HL-60 (cell line): ENCODE data around the gene ARSG.
A peak's percentile ranks its signal among the peaks of the same experiment; 100 is the strongest.
"Not testable (repeated sequence)": the region's sequence is repeated elsewhere in the genome, so short reads cannot be mapped to it uniquely, and the experiment has no call there.

Source experiments
- DNase-seq, 2 experiments: peaks; one replicate each; pipeline ENCODE4 v3.0.0-alpha.2; 2010 to 2020; ENCODE audit warnings: low read depth in 1 of 2, low spot score in 1 of 2
- H3K27ac ChIP-seq: fragments of 250-450 bp; sonication (Bioruptor Pico); replicated peaks from 2 replicates; pipeline ENCODE4 v1.5.1; 2020; ENCODE audit warnings: mild to moderate bottlenecking, moderate library complexity
- H3K27me3 ChIP-seq: fragments of 250-450 bp; sonication (Bioruptor Pico); 2 replicates; pipeline ENCODE4 v1.5.1; 2021; ENCODE audit warnings: mild to moderate bottlenecking, moderate library complexity; ENCODE audit not compliant: insufficient read depth, poor library complexity, severe bottlenecking
- H3K4me3 ChIP-seq: replicated peaks from 2 replicates; pipeline ENCODE4 v1.5.1; 2011; ENCODE audit warnings: mild to moderate bottlenecking, control low read depth, low read length; ENCODE audit not compliant: insufficient read depth
- GABPA ChIP-seq: IDR thresholded peaks from 2 replicates; pipeline ENCODE4 v1.6.1; 2012; ENCODE audit warnings: low read depth
- POLR2AphosphoS5 ChIP-seq: IDR thresholded peaks from 2 replicates; pipeline ENCODE4 v1.6.1; 2012; ENCODE audit warnings: low read depth
- SPI1 ChIP-seq: IDR thresholded peaks from 2 replicates; pipeline ENCODE4 v1.6.1; 2012; ENCODE audit warnings: low read depth, mild to moderate bottlenecking, borderline replicate concordance
- TF ChIP-seq, protein P1 (sequence below): IDR thresholded peaks from one replicate; pipeline ENCODE4 v1.5.1; 2011; ENCODE audit warnings: low read length, control low read depth, inconsistent platforms; ENCODE audit not compliant: insufficient read depth
- TF ChIP-seq, protein P2 (sequence below): IDR thresholded peaks from 2 replicates; pipeline ENCODE4 v1.6.1; 2012; ENCODE audit warnings: low read depth; ENCODE audit not compliant: insufficient replicate concordance

Gene ARSG

DNA sequence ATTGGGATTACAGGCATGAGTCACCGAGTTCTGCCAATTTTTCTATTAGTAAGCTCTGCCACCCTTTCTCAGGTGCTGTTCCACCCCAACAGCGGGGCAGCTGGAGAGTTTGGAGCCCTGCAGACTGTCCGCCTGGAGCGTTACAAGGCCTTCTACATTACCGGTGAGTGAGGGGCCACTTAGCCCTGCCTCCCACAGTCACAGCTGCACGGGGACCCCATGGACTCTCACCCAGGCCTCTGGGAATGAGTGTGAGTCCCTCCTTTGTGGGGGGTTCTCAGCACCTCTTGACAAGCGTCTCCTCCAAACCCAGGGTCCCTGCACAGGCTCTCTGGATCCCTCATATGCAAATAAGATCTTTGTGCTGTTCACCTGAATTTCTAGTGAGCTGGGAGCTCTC is 110.0 kb downstream of the ARSG start:
- TF ChIP-seq, protein P1, sequence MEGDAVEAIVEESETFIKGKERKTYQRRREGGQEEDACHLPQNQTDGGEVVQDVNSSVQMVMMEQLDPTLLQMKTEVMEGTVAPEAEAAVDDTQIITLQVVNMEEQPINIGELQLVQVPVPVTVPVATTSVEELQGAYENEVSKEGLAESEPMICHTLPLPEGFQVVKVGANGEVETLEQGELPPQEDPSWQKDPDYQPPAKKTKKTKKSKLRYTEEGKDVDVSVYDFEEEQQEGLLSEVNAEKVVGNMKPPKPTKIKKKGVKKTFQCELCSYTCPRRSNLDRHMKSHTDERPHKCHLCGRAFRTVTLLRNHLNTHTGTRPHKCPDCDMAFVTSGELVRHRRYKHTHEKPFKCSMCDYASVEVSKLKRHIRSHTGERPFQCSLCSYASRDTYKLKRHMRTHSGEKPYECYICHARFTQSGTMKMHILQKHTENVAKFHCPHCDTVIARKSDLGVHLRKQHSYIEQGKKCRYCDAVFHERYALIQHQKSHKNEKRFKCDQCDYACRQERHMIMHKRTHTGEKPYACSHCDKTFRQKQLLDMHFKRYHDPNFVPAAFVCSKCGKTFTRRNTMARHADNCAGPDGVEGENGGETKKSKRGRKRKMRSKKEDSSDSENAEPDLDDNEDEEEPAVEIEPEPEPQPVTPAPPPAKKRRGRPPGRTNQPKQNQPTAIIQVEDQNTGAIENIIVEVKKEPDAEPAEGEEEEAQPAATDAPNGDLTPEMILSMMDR: no peak
- TF ChIP-seq SPI1 (no peak), GABPA (no peak), POLR2AphosphoS5 (no peak)
- TF ChIP-seq, protein P2, sequence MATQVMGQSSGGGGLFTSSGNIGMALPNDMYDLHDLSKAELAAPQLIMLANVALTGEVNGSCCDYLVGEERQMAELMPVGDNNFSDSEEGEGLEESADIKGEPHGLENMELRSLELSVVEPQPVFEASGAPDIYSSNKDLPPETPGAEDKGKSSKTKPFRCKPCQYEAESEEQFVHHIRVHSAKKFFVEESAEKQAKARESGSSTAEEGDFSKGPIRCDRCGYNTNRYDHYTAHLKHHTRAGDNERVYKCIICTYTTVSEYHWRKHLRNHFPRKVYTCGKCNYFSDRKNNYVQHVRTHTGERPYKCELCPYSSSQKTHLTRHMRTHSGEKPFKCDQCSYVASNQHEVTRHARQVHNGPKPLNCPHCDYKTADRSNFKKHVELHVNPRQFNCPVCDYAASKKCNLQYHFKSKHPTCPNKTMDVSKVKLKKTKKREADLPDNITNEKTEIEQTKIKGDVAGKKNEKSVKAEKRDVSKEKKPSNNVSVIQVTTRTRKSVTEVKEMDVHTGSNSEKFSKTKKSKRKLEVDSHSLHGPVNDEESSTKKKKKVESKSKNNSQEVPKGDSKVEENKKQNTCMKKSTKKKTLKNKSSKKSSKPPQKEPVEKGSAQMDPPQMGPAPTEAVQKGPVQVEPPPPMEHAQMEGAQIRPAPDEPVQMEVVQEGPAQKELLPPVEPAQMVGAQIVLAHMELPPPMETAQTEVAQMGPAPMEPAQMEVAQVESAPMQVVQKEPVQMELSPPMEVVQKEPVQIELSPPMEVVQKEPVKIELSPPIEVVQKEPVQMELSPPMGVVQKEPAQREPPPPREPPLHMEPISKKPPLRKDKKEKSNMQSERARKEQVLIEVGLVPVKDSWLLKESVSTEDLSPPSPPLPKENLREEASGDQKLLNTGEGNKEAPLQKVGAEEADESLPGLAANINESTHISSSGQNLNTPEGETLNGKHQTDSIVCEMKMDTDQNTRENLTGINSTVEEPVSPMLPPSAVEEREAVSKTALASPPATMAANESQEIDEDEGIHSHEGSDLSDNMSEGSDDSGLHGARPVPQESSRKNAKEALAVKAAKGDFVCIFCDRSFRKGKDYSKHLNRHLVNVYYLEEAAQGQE: no peak
- H3K27ac ChIP-seq: no peak overlapping the region
- no peak overlapping the region for H3K4me3 ChIP-seq
- DNase-seq: no peak
- H3K27me3 ChIP-seq: no peaks in the 10 kb centered on the region

DNA sequence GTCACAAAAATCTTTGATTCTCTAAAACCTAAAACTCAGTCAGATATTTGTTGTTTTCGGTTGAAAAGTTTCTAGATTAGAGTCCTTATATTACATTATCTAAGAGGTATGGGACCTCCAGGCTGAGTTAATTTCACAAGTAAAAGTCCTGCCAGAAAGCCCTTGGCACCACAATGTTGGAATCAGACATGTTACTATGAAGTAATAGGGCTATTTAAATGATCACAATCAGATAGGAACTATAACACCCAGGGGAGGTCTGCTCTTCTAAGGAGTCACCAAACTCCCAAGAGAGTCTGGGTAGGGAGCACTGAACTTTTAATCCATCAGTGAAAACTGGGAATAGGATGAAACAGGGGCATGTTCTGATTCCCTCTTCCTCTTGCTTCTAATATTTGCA is 111.8 kb downstream of the ARSG start:
- no peak for DNase-seq
- TF ChIP-seq GABPA: no peak
- TF ChIP-seq POLR2AphosphoS5: no peak
- TF ChIP-seq, protein P2: no peak
- TF ChIP-seq, protein P1: no peak
- no peak for TF ChIP-seq SPI1
- no peak overlapping the region for H3K27ac ChIP-seq
- H3K4me3 ChIP-seq: no peak overlapping the region
- H3K27me3 ChIP-seq: no peaks in the 10 kb centered on the region

DNA sequence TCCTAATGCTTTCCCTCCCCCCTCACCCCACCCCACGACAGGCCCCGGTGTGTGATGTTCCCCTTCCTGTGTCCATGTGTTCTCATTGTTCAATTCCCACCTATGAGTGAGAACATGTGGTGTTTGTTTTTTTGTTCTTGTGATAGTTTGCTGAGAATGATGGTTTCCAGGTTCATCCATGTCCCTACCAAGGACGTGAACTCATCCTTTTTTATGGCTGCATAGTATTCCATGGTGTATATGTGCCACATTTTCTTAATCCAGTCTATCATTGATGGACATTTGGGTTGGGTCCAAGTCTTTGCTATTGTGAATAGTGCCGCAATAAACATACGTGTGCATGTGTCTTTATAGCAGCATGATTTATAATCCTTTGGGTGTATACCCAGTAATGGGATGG is 112.5 kb downstream of the ARSG start:
- H3K27ac ChIP-seq, H3K27me3 ChIP-seq, H3K4me3 ChIP-seq, DNase-seq: not testable (repeated sequence)

DNA sequence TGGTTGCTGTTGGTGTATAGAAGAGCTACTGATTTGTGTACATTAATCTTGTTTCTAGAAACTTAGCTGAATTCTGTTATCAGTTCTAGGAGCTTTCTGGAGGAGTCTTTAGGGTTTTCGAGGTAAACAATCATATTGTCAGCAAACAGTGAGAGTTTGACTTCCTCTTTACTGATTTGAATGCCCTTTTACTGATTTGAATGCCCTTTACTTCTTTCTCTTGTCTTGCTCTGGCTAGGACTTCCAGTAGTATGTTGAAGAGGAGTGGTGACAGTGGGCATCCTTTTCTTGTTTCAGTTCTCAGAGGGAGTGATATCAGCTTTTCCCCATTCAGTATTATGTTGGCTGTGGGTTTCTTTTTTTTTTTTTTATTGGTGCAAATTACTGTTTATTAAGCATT is 116.4 kb downstream of the ARSG start:
- peak; percentile 59; the same call in 1 of the 2 replicates for TF ChIP-seq SPI1
- H3K27ac ChIP-seq, DNase-seq, H3K4me3 ChIP-seq, H3K27me3 ChIP-seq: not testable (repeated sequence)

DNA sequence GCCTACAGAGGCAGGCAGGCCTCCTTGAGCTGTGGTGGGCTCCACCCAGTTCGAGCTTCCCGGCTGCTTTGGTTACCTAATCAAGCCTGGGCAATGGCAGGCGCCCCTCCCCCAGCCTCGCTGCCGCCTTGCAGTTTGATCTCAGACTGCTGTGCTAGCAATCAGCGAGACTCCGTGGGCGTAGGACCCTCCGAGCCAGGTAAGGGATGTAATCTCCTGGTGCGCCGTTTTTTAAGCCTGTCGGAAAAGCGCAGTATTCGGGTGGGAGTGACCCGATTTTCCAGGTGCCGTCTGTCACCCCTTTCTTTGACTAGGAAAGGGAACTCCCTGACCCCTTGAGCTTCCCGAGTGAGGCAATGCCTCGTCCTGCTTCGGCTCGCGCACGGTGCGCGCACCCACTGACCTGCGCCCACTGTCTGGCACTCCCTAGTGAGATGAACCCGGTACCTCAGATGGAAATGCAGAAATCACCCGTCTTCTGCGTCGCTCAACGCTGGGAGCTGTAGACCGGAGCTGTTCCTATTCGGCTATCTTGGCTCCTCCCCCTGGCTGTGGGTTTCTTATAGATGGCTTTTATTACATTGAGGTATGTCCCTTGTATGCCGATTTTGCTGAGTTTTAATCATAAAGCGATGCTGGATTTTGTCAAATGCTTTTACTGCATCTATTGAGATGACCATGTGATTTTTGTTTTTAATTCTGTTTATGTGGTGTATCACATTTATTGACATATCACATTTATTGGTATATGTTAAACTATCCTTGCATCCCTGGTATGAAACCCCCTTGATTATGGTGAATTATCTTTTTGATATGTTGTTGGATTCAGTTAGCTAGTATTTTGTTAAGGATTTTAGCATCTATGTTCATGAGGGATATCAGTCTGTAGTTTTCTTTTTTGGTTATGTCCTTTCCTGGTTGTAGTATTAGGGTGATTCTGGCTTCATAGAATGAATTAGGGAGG is 122.6 kb downstream of the ARSG start:
- H3K27ac ChIP-seq: peak overlapping the region; percentile 55
- DNase-seq: peak in 1 of 2 experiments; percentile 82
- H3K4me3 ChIP-seq: peak overlapping the region; percentile 27
- not testable (repeated sequence) for H3K27me3 ChIP-seq

DNA sequence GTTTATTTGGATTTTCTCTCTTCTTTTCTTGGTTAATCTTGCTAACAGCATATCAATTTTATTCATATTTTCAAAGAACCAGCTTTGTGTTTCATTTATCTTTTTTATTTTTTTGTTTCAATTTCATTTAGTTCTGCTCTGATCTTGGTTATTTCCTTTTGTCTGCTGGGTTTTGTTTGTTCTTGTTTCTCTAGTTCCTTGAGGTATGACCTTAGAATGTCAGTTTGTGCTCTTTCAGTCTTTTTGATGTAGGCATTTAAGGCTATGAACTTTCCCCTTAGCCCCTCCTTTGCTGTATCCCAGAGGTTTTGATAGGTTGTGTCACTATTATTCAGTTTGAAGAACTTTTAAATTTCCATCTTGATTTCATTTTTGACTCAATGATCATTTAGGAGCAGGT is 123.6 kb downstream of the ARSG start:
- not testable (repeated sequence) for DNase-seq, H3K4me3 ChIP-seq, H3K27me3 ChIP-seq, H3K27ac ChIP-seq
